Measurements from ENCODE around the gene MMP19.

- TF ChIP-seq CEBPB (IDR thresholded peaks at IDR 0.05; ENCODE audit: low read depth, low read length) (no peak), RCOR1 (IDR thresholded peaks at IDR 0.05; ENCODE audit: insufficient replicate concordance, low read length) (no peak), CTCF (conservative IDR thresholded peaks at IDR 0.05; ENCODE audit: low read depth, low read length) (no peak), MAFK (IDR thresholded peaks at IDR 0.05; ENCODE audit: low read depth, low read length) (no peak), ELK1 (IDR thresholded peaks at IDR 0.05; ENCODE audit: borderline replicate concordance, low read depth, low read length) (no peak), RAD21 (IDR thresholded peaks at IDR 0.05; ENCODE audit: low read length) (no peak), CHD1 (IDR thresholded peaks at IDR 0.05; ENCODE audit: low read depth, low read length) (no peak), RFX5 (IDR thresholded peaks at IDR 0.05; ENCODE audit: low read depth, low read length) (no peak), POLR2A (IDR thresholded peaks at IDR 0.05; ENCODE audit: low read depth, low read length) (no peak), USF2 (IDR thresholded peaks at IDR 0.05; ENCODE audit: low read depth, low read length) (no peak), SMC3 (IDR thresholded peaks at IDR 0.05; ENCODE audit: low read depth, low read length) (no peak)
Observed at GRCh38 chr12:55845361-55845760, 2.6 kb upstream of the MMP19 start.
